COLO668 (cell line): Measurements from ENCODE around the gene ZNF350.
A peak's percentile ranks its signal among the peaks of the same experiment; 100 is the strongest.
"Not testable (repeated sequence)": the region's sequence is repeated elsewhere in the genome, so short reads cannot be mapped to it uniquely, and the experiment has no call there.

Source experiments
- DNase-seq: peaks from one replicate; lab custom pipeline; 2025; ENCODE audit not compliant: unreplicated experiment; lab: John Stamatoyannopoulos, UW

The ZNF350 gene

DNA sequence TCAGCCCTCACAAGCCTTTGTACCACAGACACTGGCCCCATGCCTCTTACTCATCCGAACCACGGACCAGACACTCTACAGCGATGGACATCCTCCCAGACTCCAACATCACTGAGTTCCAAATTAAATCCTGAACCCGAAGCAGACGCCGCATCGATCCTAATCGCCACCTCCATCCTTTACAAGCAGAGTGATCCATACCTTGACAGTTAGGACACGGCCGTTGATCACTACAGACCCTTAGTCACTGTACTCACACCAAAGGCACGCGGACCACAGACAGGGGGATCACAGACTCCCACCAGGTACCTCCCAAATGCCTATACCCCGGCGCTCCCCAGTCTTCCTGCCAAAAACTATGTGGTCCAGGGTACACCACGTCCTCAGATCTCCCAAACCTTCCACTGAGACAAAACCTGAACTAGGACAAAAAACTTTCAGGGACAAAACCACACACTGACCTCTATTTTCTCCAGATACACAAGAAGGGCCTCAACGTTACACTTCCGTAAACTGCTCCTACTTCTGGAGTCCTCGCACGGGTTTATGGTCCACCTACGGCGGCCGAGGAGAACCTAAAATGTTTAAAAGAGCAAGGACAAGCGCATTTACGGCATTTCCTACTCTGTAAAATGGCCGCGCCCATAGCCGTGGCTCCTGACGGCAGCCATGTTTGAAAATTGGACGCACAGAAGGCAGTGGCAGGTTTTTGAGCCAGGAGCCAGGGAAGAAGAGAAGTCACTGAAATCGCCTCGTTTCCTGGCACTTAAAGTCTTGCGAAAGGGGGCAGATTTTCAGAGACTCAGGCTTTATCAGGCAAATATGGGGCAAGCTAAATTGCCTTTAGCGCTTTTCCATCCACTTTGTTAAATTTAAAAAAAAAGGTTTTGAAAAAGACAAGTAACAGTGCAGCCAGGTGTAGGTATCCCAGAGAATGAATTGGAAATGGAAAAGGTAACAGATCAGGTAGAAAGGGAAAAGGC lies at the start of gene ZNF350:
TSS of gene ZNF350 (minus strand) at position 532 of the 983 bp plus-strand sequence. CDS start 12,480 bp downstream, outside the sequence.
- peak; percentile 91 for DNase-seq

DNA sequence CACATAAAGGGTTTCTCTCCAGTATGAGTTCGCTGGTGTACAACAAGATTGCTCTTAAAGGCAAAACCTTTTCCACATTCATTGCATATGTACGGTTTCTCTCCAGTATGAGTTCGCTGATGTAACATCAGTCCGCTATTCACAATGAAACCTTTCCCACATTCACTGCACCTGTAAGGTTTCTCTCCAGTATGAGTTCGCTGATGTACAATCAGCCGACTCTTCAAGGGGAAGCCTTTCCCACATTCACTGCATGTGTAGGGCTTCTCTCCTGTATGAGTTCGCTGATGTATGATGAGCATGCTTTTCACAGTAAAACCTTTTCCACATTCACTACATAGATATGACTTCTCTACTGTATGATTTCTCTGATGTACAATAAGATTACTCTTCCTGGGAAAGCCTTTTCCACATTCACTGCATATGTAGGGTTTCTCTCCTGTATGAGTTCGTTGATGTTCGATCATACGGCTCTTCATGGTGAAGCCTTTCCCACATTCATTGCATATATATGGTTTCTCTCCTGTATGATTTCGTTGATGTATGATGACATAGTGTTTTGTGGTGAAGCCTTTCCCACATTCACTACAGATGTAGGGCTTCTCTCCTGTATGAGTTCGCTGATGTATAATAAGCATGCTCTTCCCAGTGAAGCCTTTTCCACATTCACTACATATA lies 47.5 kb upstream of the ZNF350 start:
- DNase-seq = no peak

DNA sequence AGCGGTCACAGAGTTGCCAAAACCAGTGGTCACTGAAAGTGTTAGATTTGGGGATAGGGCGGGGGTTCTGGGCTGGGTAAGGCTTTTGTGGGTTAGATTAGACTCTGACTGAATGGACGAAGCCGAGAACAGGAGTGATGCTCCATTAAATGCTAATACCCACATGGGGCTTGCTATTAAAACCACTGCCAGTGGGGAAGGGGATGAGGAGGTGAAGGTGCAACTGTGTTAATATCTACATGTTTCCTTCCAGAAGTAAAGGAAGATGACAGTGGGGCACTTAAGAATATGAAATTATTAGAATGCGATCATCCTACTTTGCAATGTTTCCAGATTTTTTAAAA lies 42.1 kb upstream of the ZNF350 start:
- DNase-seq = no peak

DNA sequence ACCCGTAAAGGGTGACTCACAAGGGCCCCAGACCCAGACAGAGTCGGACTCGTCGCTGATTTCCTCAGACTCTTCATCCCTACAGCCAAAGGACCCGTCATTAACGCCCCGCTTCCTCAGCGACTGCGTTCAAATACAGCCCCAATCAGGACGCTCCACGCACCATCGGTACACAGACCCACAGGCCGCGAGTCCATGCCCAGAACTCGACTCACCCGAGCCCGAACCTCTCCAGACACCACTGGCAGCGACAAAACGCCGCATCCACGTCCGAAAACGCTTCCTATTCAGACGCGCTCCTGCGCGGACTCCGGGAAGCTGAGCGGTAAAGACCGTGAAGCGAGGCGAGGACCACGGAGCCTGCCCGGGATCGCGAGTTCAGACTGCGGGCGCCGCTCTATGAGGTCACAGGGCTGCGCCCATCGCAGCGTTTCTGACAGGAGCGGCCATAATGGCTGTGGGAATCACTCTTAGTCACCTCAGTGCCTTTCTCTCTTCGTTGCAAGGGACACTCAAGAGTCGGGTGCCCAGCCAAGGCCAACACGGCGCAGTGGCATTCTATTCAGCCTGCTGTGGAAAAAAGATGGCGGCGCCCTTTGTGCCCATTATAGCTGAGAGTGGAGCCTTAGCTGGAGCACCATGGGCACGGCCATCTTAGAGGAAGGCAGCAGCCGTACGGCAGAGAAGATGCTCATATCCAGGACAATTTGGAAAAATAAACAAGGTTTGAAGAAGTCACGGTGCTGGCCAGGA lies 41.6 kb upstream of the ZNF350 start, which contains the start of gene ZNF614:
TSS of gene ZNF614 (minus strand) at position 353 of the 753 bp plus-strand sequence. CDS start 2,634 bp downstream, outside the sequence.
- DNase-seq = peak; percentile 88

DNA sequence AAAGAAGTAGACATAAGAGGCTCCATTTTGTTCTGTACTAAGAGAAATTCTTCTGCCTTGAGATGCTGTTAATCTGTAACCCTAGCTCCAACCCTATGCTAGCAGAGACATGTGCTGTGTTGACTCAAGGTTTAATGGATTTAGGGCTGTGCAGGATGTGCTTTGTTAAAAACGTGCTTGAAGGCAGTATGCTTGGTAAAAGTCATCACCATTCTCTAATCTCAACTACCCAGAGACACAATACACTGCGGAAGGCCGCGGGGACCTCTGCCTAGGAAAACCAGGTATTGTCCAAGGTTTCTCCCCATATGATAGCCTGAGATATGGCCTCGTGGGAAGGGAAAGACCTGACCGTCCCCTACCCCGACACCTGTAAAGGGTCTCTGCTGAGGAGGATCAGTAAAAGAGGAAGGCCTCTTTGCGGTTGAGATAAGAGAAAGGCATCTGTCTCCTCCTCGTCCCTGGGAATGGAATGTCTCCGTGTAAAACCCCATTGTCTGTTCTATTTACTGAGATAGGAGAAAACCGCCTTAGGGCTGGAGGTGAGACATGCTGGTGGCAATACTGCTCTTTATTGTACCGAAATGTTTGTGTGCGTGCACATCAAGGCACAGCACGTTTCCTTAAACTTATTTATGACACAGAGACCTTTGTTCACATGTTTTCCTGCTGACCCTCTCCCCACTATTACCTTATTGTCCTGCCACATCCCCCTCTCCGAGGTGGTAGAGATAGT lies 39.8 kb upstream of the ZNF350 start:
- DNase-seq = not testable (repeated sequence)

DNA sequence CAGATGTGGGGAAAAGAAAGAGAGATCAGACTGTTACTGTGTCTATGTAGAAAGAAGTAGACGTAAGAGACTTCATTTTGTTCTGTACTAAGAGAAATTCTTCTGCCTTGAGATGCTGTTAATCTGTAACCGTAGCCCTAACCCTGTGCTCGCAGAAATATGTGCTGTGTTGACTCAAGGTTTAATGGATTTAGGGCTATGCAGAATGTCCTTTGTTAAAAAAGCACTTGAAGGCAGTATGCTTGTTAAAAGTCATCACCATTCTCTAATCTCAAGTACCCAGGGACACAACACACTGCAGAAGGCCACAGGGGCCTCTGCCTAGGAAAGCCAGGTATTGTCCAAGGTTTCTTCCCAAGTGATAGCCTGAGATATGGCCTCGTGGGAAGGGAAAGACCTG lies 37.8 kb upstream of the ZNF350 start:
- not testable (repeated sequence) for DNase-seq

DNA sequence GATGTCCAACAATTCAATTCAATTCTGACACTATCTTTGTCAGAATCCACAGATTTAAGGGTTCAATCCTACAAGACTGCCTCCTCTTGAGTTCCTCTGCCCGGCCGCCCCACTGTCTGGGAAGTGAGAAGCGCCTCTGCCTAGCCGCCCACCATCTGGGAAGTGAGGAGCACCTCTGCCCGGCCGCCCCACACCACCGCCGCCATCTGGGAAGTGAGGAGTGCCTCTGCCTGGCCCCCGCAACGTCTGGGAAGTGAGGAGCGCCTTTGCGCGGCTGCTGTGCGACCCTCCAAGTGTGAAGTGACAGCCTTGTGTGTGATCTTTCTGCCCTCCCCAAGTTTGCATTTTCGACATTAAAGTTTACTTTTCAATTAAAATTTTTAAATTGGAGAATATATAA lies 35.6 kb upstream of the ZNF350 start:
- no peak for DNase-seq

DNA sequence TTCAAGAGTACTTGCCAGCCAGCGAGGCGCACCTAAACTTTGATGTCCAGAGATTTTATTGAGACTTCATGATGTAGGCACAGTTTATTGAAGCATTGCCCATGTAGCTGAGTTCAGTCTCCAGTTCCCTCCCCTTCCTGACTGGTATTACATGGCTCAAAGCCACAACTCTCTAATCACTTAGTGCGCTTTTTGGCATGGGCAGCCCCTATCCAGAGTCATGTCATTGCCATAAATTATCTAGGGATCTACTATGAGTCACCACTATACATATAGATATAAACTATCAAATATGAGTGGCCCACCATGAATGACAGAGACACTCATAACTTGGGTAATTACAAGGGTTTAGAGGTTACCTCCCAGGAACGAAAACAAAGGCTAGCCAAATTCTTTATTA lies 33.9 kb upstream of the ZNF350 start:
- no peak for DNase-seq

DNA sequence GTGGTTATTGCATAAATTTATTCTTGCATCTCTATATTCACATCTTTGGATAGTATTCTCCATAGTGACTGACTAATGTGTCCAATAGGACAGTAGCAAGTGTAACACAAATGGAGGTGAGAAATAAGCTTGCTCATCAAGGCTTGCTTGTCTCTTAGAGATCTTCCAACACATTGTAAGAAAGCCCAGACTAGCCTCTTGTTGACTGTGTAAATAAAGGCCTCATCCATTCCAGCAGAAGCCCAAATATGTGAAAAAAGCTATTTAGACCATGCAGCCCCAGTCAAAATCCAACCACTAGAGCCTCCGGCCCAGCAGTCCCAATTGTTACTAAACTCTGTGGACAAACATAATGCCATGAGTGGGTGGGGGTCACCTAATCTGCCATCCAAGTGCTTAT lies 24.0 kb upstream of the ZNF350 start:
- no peak for DNase-seq

DNA sequence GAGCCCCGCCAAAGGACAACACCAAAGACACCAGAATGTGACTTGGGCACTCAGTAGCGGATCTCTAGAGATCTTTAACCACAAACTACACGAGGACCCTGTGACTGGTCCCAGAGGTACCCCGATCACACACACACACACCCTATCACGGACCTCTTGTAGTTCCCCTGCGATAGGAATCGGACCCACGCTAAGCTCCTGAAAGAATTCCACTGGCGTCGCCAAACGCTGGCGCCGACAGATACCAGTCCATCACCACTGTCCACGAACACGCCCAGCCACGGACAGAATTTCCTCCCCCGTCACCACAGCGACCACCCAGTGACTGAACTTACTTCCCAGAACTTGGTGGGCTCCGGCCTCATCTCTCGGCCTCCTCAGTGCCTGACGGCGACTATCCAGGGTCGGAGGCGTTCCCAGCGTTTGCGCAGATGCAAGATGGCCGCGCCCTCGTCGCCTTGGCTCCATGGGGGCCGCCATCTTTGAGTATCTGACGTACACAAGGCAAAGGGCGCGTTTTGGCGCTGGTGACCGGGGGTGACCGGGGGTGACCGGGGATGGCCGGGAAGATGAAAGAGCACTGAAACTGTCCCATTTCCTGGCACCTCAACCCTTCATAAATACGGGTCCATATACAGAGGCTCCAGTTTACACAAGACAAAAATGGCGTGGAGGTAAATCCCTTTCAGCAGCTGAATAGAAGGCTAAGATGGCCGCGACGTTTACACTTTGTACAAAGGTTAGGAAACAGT lies 21.3 kb upstream of the ZNF350 start, which contains the start of gene ZNF615:
TSS of gene ZNF615 (minus strand) at position 406 of the 752 bp plus-strand sequence. CDS start 4,500 bp downstream, outside the sequence.
- peak; percentile 87 for DNase-seq

DNA sequence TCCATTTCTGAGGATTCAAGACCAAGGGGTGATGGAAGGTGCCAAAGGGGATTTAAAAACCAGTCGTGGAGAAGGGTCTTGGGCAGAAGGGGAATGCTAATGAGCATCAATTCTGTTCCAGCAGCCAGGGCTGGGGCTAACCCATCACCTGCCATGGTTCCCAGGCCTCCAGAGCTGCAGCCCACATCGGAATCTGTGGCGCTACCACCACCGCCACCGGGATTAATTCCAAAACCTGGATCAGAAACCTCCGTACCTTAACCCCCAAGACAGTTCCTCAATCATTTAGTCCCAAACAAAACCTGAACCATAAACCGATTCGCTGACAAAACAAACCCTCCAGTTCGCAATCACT lies 20.8 kb upstream of the ZNF350 start:
- DNase-seq = peak; percentile 17

DNA sequence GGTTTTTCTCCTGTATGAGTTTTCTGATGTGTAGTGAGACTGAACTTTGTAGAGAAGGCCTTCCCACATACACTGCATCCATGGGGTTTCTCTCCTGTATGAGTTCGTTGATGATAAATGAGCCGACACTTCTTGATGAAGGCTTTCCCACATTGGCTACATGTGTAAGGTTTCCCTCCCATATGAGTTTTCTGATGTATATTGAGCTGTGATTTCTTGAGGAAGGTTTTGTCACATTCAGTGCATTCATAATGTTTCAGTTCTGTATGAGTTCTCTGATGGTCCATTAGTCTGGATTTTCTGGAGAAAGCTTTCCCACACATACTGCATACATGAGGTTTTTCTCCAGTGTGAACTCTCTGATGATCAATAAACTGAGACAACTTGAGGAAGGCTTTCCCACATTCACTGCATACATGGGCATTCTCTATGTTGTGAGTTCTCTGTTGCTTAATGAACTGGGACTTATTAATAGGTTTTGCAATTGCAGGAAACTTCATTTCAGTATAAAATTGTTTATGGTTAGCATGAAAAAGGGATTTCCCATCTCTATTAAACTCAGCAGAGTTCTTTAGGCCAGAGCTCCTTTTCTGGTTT lies 7.5 kb upstream of the ZNF350 start:
- no peak for DNase-seq

DNA sequence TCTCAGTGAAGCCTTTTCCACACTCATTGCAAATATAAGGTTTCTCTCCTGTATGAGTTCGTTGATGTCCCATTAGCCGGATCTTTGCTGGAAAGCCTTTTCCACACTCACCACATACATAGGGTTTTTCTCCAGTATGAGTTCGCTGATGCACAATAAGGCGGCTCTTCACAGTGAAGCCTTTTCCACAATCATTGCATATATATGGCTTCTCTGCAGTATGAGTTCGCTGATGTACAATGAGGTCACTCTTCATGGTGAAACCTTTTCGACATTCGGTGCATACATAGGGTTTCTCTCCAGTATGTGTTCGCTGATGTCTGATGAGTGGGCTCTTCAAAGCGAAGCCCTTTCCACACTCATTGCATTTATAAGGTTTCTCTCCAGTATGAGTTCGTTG lies 6.8 kb upstream of the ZNF350 start:
- DNase-seq = no peak

DNA sequence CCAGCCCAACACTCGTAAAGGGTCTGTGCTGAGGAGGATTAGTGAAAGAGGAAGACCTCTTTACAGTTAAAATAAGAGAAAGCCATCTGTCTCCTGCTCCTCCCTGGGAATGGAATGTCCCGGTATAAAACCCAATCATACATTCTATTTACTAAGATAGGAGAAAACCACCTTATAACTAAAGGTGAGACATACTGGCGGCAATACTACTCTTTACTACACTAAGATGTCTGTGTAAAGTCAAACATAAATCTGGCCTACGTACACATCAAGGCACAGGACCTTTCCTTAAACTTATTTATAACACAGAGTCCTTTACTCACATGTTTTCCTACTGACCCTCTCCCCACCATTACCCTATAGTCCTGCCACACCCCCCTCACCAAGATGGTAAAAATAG lies 3.3 kb downstream of the ZNF350 start:
- no peak for DNase-seq

DNA sequence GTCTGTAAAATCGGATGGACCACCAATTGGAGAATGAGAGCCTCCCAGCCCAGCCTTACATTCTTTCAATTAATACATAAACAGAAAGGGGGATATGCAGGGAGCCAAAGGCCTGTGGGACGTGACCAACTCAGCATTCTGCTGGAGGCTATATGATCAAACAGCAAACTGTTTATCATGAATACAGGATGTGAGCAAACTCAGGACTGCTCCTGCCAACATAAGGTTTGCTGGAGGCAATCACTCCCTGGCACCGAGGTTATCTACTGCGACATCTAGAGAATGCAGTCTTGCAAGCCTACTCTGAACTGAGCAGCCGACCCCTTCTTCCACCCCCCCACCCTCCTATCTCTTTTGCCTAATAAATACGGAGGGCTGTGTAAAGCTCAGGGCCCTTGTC lies 5.7 kb downstream of the ZNF350 start:
- DNase-seq = not testable (repeated sequence)

DNA sequence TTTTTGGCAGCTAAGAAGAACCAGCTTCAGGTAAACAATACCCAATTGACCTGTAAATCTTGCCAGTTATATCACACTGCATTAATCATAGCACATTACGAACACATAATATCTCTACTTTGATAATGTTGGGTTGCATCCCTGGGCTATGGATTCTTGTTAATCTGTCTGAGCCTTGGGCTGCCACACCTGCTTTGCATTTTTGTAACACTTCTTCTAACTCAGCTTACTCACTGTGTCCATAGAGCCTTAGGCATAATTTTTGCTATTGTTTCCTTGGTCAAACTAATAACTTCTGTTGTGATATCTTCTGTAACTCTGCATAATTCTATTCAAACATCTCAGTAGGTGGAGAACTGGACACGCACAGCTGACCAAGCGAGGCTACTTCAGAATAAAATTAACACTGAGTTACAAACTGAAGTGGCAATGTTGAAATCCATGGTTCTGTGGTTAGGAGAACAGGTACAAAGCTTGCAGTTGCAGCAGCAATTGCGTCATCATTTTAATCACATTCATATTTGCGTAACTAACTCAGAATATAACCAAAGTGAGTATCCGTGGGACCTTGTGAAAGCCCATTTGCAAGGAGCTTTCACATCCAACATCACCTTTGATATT lies 6.4 kb downstream of the ZNF350 start:
- no peak for DNase-seq

DNA sequence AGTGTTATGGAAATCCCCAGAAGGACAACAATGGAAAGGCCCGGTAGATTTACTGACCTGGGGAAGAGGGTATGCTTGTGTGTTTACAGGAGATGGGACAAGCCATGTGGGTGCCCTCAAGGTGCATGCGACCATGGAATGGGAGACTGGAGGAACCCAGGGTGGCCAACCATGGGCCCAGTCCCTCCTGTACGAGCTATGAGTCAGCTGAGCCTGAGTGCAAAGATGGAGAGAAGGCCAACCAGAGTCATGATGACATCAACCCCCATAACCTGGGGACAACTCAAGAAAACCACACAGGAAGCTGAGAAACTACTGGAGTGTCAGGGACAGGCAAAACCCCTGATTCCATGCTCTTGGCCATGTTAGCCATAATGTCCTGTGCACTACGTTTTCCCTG lies 7.8 kb downstream of the ZNF350 start:
- no peak for DNase-seq

DNA sequence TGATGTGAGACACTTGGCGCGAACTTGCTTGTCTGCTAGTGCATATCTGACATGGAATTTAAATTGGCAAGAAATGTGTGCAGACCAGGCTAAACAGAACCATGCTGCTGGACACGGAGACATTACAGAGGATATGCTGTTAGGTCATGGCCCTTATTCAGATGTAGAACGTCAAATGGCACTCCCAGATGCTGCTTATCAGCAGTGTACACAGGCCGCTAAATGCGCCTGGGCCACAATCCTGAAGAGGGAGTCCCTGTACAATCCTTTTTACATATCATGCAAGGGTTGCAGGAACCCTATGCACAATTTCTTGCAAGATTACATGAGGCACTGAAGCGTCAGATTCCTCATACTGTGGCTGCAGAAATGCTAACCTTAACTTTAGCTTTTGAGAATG lies 9.3 kb downstream of the ZNF350 start:
- no peak for DNase-seq

DNA sequence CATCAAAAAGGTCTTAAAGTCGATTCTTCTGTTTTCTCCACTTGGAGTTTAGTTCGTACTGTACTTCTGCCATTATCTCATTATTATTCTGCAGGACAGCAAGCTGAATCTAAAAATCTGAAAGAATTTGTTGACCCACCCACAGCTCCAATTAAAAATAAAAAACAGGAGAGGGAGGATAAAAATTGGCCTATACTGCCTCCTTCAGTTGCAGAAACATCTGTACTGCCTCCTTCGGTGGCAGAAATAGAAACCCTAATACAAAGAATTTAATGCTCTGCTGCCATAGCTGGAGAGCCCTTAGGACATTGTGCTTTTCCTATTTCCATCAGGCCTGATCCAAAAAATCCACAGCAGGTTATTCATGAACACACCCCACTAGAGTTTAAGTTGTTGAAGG lies 9.8 kb downstream of the ZNF350 start:
- DNase-seq = no peak
